ENCODE data around the gene ARMC2.

GRCh38 chr6:108942556-108943492, 94.6 kb downstream of the ARMC2 start:
- TF ChIP-seq CTCF (conservative IDR thresholded peaks at IDR 0.05; ENCODE audit: low read depth, low read length): no peak
- no peak for TF ChIP-seq EZH2 (IDR thresholded peaks at IDR 0.05; ENCODE audit: low read length, unreplicated experiment)
- no peak for TF ChIP-seq EZH2phosphoT487 (IDR thresholded peaks at IDR 0.05; ENCODE audit: borderline replicate concordance, low read length)
